Stimulated activated CD8-positive, alpha-beta memory T cell treated with anti-CD3 and anti-CD28 coated beads, Interleukin-12 subunit alpha, Interleukin-12 subunit beta, amount 100 ng/mL, for 1 hour (primary cell): ENCODE results near the gene CENPT.
"Not testable (repeated sequence)": the region's sequence is repeated elsewhere in the genome, so short reads cannot be mapped to it uniquely, and the experiment has no call there.

Source experiments
- DNase-seq: peaks from one replicate; pipeline ENCODE4 v3.0.0-alpha.2; 2020; ENCODE audit warnings: low read depth

The CENPT gene

DNA sequence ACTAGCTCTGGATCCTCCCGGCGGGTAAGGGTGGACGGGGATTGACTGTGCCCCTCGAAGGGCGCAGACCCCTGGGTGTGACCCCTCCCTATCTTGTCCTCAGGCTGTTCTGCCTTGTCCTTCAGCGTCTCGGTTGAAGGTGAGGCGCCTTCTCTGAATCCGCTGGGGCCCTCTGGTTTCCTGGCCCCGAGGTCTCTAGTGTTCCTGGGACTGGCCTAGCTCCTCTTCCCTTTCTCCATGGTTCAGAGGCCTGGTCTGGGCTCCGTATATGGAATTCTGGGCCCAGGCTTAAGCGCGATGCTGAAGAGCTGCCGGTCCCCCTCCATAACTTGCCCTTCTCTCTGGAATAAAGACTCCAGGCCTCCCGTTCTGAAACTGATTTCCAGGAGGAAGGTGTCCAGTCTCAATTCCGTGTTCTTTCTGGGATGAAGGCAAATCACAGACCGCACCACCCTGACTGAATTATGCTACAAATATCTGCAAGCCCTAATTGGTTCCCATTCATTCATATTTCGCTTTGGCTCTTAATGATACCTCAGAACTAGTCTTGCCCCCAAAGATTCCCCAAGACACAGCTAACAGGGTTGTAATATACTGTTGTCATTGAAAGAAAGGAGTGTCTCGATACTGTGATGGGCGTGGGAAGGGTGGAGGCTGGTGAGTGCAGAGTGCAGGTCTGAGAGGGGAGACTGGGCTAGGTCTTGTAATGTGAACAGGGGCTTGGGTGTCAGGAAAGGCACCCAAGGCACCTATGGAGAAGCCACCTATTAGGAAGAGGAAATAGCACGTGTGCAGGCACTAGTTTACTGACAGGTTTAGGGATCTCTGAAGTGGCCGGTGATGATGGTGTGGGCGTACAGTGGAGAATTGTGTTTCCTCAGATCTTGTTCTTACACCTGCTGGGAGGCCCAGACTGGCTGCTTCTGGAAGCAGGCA is 26.2 kb upstream of the CENPT start:
- no peak for DNase-seq

DNA sequence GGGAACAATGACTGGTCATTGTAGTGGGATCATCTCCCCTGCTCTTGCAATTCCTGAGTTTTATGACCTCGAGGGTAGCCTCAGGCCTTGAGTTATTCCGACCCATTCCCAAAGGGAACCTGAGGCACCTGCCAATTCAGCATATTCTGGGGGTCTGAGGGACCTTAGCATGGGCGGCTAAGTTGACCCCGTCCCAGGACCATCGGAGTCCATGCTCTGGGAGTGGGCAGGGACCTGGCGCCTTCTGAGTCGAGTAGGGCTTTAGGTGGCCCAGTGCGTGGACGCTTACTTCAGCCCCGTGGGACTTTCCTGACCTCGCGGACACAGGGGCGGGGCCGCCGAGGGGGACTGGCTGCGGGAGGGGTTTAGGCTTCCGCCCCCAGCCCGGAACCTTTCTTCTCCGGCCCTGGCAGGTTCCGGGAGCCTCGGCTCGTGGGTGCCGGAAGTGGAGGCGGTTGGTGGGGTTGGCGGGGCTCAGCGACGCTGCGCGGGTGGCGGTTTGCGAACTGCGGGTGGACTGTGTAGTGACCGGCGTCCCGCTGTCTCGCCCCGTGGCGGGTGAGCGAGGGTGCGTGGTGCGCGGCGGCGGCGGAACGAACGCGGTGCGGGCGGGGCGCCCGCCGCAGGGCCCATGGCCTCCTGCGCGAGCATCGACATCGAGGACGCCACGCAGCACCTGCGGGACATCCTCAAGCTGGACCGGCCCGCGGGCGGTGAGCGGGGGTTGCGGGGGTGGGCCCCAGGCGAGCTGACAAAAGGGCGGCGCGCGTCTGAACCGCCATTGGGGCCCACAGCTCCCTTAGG is 25.3 kb upstream of the CENPT start, which contains the start of gene EDC4:
Gene EDC4, plus strand, starts transcription at position 422 of the 804 bp plus-strand sequence. Its CDS starts 210 bp downstream, at position 632.
- peak; percentile 79 for DNase-seq

DNA sequence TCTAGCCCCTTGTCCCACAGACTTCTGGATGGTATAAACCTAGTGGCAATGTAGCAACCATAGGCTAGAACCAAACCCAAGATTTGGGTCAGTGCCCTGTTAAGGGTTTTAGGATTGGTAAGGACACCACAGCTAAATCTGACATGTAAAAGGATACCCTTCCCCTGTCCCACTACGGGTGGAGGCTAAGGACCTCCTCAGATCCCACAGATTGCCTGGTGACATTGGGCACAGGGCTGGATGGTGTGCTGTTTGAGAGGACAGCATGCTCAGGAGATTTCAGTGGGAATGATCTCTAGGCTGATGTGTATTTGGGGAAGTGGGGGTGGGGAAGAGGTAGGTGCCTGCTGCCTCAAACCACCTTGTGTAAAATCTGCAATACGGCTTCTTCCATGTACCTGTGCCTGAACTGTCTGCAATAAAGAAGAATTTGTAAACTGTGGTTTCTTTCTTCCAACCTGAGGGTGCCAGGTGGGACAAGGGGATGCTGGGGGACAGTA is 24.7 kb upstream of the CENPT start:
- no peak for DNase-seq

DNA sequence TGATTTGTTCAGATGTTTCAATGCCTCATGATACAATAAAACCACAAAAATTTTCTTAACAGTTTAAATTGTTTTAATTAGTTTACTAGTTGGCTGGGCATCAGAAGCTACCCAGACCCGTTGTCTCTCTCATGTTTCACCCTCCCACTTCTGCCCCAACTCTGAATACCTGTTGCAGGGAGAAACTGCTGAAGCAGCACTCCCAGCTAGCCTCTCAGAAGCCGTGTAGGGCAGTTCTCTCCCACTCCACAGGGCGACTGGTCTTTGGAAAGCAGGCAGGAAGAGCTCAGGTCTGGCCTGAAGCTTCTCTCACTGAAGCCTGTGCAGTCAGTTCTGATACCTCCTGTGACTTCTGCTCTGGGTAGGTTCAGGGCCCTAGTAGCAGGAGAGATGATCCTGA is 23.8 kb upstream of the CENPT start:
- no peak for DNase-seq

DNA sequence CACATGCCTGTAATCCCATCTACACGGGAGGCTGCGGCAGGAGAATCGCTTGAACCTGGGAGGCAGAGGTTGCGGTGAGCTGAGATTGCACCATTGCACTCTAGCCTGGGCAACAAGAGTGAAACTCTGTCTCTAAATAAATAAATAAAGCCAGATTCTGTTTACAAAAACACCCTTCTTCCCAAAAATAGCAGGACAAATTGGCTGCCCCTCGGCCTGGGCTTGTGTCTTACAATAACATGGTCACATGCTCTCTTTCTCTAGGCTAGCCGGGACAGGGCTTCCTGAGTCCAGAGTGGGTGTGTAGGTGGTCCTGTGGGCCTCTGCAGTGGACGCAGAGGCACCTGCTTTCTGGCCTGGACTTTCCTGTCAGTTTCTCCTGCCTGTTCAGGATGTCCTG is 22.2 kb upstream of the CENPT start:
- DNase-seq = no peak

DNA sequence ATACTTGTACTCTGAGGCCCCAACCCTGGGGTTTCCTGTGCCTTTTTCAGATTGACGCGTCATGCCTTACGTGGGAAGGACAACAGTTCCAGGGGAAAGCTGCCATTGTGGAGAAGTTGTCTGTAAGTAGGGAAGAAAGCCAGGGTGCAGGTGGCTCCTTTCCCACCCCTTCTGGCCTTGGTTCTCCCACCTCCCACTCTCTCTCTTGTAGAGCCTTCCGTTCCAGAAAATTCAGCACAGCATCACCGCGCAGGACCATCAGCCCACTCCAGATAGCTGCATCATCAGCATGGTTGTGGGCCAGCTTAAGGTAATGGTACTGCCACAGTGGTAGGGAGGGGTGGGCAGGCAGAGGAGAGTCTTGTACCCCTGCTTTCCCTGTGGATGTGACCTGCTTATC is 20.8 kb upstream of the CENPT start:
- no peak for DNase-seq

DNA sequence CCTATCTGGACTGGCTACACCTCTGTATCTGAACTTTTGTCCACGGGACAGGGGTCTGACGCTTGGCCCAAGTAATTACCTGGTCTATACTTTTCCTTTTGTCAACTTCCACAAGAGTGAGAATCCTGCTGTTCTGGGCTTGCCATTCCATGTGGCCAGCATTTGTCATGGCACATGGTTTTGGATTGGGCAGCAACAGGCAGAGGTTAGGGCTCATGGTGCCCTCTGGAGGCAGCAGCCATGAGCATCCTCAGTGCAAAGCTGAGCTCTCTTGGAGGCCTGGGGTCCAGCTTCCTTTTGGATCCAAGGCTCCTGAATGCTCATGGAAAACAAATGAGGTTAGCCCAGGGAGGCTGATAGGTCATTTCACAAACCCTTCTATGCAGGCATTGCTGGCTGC is 17.8 kb upstream of the CENPT start:
- no peak for DNase-seq

DNA sequence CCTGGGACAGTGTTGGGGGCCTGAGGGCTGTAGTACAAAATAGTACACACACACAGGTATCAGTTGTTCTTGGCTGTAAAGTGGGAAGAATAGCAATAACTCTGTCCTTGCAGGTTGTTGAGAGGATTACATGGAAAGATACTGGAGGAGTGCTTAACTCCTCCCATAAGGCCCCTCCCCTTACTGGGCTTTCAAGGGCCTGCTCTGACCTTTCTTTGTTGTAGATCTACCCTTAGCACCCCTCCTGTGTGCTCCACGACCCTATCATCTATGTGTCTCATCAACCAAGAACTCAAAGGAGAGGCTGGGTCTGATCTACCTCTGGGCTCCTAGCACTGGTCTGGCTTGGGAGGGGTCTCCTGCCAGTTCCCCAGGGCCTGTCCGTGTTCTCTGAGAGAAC is 17.1 kb upstream of the CENPT start:
- no peak for DNase-seq

DNA sequence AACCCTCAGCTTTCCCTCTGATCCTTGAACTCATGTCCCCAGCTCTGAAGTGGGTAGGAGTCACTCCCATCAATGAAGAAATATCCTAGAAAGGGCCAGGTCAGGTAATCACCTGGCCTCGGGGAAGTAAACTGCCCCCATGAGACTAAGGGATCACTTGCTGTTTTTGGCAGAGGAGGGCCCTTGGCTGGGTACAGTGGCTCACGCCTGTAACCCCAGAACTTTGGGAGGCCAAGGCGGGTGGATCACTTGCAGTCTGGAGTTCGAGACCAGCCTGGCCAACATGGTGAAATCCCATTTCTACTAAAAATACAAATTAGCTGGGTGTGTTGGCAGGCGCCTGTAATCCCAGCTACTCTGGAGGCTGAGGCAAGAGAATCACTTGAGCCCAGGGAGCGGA is 16.6 kb upstream of the CENPT start:
- DNase-seq = not testable (repeated sequence)

DNA sequence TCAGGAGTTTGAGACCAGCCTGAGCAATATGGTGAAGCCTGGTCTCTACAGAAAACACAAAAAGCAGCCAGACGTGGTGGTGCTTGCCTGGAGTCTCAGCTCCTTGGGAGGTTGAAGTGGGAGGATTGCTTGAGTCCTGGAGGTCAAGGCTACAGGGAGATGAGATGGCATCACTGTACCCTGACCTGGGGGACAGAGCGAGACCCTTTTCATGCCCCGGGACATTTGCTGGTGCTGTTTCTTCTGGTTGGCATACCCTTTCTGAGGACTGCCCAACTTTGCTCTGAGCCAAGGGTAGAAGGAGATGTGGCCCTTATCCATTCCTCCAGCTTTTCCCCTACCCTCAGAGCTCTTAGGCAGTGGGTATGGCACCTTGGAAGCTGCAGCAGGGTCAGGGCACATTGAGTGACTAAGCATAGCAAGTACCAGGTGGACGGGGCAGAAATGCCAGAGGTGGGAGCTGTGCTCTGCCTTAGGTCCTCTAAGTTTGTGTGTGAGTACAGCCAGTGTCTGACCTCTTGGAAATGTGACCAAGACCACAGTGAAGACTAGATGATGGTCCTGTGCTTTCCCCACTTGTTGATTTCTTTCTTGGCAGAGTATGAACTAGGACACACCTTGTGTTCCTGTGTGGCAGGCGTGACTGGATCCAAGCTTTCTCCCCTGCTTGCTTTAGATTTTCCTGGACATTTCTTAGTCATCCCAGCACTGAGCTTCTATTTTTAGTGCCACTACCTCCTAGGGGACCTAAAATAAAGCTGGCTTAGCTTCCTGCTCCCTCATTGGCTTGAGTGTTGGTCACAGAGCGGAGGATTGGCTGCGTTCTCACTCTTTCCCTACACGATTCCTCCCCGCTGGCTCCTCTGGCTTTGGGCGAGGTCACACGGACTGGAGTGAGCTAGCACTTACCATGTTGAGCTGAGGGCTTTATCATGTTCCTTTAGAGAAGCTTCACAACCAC is 15.4 kb upstream of the CENPT start:
- no peak for DNase-seq

DNA sequence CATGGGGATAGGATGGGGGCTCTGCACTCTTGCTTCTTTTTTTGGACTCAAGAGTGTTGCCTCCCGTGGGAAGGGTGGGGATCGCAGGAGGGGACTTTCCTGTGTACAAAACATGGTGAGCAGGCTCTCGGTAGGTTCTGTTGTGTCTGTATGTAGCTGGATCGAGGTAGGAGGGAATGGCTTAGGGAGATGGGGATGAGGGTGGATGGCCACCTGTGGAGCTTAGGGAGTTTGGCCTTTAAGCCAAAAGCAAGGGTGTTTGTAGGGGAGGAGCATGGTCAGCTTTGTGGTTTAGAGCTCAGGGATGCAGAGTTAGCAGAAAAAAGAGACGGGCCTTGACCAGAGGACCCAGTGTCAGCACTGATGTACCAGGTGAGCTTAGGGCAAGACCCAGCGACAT is 14.4 kb upstream of the CENPT start:
- DNase-seq = no peak

DNA sequence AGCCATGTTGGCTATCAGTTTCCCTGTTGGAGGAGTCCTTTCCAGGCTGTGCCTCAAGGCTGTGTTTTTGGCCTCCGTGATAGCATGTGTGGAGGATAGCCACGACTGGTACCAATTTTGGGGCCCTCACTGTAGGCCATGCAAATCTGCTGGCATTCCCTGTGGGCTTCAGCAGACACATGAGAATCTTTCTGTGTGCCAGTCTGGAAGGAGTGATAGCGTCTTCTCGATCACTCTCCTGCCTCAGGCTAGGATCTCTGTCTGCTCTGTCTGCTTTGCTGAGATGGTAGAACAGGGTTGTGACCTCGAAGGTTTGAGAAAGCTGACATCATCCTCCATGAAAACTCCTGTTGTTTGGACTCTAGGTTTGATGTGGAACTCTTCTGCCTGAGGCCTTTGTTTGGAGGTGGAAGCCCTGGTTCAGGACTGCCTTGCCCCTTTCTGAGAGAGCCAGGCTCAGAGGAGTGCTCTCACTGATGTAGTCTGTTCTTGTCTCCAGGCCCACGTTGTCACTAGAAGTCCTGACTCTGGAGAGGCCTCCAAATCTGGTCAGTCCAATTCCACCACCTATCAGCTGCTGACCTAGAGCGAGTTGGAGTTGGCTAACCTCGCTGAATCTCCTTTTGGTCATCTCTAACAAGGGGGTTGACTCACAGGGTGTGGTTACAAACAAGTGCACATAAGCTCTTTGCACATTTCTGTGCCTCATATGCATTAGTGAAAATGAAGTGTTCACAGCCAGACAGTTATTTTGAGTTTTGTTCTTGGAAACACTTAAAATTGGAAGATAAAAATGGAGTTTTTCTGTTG is 13.3 kb upstream of the CENPT start:
- no peak for DNase-seq

DNA sequence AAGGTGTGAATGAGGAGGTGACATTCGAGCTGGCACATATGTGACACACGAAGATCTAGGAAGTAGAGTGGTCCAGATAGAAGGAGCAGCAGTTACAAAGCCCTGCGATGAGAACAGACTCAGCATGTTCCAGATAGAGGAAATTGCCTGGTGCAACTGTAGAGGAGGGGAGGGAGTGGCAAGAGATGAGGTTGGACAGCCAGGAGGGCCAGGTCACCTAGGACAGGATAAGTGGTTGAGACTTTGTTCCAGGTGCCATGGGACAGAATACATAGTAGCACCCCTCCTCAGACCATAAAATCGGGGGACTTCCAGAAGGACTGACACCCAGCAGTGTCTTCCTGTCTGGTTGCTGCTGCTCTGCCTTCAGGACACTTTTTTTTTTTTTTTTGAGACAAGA is 11.0 kb upstream of the CENPT start:
- DNase-seq = no peak

DNA sequence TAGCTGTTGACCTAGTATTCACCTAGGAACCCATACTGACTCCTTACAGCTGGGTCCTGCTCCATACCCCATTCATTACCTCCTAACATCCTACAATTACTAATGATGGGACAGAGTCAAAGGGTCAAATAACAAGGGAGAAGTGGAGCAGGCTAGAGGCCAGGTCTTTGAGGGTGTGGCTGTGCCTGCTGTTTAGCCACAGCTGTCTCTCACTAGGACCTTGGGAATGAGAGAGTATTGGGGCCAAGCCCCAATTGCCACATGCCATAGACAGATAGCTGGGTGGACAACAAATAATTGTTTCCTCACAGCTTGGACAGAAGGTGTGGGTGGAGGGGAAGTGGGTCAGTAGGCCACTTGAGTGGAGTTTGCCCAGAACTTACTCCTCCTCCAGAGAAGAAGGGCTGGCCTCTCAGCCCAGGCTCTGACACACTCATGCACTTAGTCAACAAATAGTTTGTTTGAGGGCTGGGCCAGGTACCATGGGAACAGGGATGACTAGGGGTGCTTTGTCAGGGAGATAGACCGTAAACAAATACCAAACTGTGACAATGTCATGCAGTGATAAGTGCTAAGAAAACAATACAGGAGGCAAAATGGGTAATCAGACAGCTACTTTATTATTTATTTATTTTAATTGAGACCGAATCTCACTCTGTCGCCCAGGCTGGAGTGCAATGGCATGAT is 10.2 kb upstream of the CENPT start:
- DNase-seq = no peak

DNA sequence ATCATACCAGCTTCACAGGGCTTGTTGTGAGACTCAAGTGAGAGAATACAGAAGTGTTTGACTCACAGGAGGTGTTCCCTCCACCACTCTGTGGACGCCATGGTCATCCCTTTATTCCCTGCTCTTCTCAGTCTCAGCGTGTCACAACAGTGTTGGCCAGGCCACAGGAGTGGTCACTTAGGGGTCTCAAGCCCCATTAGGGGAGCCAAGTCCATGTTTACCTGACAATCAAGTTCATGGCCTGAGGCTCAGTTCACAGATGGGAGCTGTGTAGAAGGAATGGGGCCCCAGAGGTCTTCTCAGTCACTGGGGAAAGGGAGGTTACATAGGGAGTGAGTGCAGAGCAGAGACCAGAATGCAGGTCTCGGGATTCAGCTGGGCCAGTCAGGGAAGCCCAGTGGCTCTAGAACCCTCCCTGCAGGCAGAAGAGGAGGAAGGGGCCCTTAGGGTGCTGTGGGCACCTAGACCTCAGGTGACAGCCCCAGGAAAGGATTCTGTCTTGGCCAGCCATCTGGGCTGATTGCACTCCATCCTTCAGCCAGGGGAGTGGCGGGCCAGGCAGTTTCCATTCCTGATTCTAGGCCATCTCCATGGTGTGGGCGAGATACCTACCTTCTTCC is 9.5 kb upstream of the CENPT start:
- no peak for DNase-seq

DNA sequence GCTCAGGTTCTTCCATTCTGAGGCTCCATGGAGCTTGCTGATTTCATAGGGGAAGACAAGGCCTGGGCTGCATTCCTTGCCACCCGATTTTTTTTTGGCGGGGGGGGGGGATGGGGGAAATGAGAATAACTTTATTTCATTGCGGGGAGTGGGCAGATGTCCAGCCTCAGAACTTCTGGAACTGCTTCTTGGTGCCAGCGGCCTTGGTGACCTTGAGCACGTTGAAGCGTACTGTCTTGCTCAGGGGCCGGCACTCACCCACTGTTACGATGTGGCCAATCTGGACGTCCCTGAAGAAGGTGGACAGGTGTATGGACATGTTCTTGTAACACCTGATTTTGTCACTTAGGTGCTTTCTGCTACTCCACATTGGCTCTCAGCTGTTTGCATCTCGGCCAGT is 8.3 kb upstream of the CENPT start:
- no peak for DNase-seq

DNA sequence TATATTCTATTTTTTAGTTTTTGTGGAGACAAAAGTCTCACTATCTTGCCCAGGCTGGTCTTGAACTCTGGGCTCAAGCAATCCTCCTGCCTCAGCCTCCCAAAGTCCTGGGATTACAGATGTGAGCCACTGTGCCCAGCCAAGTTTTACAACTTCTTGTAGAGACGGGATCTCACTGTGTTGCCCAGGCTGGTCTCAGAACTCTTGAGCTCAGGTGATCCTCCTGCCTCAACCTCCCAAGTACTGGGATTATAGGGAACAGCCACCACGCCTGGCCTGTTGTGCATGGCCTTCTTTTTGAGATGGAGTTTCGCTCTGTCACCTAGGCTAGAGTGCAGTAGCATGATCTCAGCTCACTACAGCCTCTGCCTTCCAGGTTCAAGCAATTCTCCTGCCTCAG is 6.2 kb upstream of the CENPT start:
- no peak for DNase-seq

DNA sequence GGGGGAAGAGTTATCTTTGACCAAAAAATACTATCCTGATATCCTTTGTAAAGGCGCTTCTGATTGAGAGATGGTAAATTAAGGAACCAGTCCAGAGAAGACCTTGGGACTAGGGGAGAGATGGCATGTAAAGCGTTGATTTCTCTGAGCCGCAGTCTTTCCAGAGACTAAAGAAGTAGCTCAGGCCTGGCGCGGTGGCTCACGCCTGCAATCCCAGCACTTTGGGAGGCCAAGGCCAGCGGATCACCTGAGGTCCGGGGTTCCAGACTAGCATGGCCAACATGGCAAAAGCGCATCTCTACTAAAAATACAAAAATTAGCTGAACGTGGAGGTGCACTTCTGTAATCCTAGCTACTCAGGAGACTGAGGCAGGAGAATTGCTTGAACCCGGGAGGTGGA is 625 bp upstream of the CENPT start:
- DNase-seq = no peak

DNA sequence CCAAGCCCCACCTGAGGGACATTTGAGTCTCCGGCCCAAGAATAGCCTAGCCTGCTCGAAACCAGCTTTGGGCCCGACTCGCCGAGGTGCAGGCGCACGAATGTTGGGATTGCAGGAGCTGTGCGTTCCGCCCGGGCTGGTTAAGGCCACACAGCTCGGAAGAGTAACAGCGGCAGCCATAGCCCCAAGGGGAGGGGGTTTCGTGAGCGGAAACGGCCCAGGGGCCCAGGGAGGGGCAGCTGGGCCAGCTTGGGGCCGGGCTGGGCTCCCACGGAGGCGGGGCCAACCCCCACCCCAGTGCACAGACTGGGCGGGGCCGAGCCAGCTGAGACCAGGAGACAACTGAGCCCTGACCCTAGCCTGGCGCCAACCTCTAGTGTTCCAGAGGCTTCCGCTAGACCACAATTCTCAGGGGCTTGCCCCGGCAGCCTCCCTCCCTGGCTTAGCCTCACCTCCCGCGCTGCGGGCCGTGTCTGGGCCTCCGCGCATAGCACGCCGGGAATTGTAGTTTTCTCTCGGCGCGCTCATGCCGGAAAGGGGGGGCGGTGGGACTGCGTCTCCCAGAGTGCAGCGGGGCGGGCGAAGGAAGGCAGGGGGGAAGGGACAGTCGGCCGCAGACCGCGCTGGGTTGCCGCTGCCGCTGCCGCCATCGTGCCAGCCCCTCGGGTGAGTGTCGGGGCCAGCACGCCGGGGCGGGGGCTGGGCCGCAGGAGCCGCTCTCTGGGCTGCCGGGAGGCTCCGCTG is 1.0 kb downstream of the CENPT start, which contains the start of gene NUTF2:
Gene NUTF2, plus strand, starts transcription at position 614 of the 744 bp plus-strand sequence. CDS start 18,198 bp downstream, outside the sequence.
- DNase-seq = peak; percentile 90
